ENCODE measurements around the gene KCNN3.

The KCNN3 gene

GRCh38 chr1:154846565-154847442 is 23.3 kb downstream of the KCNN3 start:
- no peak for TF ChIP-seq FOXP2 (optimal IDR thresholded peaks at IDR 0.05; ENCODE audit: borderline replicate concordance, extremely low read depth, extremely low read length, insufficient read depth)
- no peak for TF ChIP-seq POLR2AphosphoS5 (IDR thresholded peaks at IDR 0.05; ENCODE audit: low read depth, low read length)

DNA sequence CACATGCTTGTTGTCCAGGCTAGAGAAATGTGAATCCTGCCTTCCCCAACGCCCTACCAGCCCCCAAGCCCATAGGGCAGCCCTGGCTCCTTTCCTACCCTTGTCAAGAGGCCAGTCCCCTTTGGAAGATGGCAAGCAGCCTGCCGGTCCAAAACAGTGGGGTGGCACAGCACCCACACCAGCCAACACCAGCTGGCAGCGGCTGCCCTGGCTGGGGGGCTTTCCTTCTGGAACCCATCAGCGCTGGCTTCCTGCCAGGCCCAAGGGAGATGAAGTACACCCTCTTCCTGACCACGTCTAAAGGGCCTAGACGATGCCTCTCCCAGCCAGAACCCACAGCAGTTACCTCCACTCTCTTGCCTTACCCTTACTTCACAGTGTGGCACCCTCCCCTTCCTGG is 24.2 kb downstream of the KCNN3 start:
- TF ChIP-seq TAF1 (IDR thresholded peaks at IDR 0.05; ENCODE audit: borderline replicate concordance, insufficient read depth, low read length) (no peak), POLR2AphosphoS5 (IDR thresholded peaks at IDR 0.05; ENCODE audit: low read depth, low read length) (no peak), SIN3A (IDR thresholded peaks at IDR 0.05; ENCODE audit: borderline replicate concordance, insufficient read depth, low read length) (no peak), FOXP2 (optimal IDR thresholded peaks at IDR 0.05; ENCODE audit: borderline replicate concordance, extremely low read depth, extremely low read length, insufficient read depth) (no peak)
- TF ChIP-seq, protein P1, sequence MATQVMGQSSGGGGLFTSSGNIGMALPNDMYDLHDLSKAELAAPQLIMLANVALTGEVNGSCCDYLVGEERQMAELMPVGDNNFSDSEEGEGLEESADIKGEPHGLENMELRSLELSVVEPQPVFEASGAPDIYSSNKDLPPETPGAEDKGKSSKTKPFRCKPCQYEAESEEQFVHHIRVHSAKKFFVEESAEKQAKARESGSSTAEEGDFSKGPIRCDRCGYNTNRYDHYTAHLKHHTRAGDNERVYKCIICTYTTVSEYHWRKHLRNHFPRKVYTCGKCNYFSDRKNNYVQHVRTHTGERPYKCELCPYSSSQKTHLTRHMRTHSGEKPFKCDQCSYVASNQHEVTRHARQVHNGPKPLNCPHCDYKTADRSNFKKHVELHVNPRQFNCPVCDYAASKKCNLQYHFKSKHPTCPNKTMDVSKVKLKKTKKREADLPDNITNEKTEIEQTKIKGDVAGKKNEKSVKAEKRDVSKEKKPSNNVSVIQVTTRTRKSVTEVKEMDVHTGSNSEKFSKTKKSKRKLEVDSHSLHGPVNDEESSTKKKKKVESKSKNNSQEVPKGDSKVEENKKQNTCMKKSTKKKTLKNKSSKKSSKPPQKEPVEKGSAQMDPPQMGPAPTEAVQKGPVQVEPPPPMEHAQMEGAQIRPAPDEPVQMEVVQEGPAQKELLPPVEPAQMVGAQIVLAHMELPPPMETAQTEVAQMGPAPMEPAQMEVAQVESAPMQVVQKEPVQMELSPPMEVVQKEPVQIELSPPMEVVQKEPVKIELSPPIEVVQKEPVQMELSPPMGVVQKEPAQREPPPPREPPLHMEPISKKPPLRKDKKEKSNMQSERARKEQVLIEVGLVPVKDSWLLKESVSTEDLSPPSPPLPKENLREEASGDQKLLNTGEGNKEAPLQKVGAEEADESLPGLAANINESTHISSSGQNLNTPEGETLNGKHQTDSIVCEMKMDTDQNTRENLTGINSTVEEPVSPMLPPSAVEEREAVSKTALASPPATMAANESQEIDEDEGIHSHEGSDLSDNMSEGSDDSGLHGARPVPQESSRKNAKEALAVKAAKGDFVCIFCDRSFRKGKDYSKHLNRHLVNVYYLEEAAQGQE (IDR thresholded peaks at IDR 0.05; ENCODE audit: insufficient read depth in 1 of 2, low read depth in 2 of 2, low read length in 2 of 2), result no peak

- TF ChIP-seq TAF1 (IDR thresholded peaks at IDR 0.05; ENCODE audit: borderline replicate concordance, insufficient read depth, low read length), result no peak
- TF ChIP-seq, protein P1 (IDR thresholded peaks at IDR 0.05; ENCODE audit: insufficient read depth in 1 of 2, low read depth in 2 of 2, low read length in 2 of 2), result no peak
- TF ChIP-seq FOXP2 (optimal IDR thresholded peaks at IDR 0.05; ENCODE audit: borderline replicate concordance, extremely low read depth, extremely low read length, insufficient read depth), result no peak
- no peak for TF ChIP-seq POLR2AphosphoS5 (IDR thresholded peaks at IDR 0.05; ENCODE audit: low read depth, low read length)
- no peak for TF ChIP-seq SIN3A (IDR thresholded peaks at IDR 0.05; ENCODE audit: borderline replicate concordance, insufficient read depth, low read length)
These were observed 24.9 kb downstream of the KCNN3 start for GRCh38 chr1:154845174-154845573.

GRCh38 chr1:154844297-154844681 is 25.8 kb downstream of the KCNN3 start:
- TF ChIP-seq POLR2AphosphoS5 (IDR thresholded peaks at IDR 0.05; ENCODE audit: low read depth, low read length) (no peak), SIN3A (IDR thresholded peaks at IDR 0.05; ENCODE audit: borderline replicate concordance, insufficient read depth, low read length) (no peak), FOXP2 (optimal IDR thresholded peaks at IDR 0.05; ENCODE audit: borderline replicate concordance, extremely low read depth, extremely low read length, insufficient read depth) (no peak), TAF1 (IDR thresholded peaks at IDR 0.05; ENCODE audit: borderline replicate concordance, insufficient read depth, low read length) (no peak)
- TF ChIP-seq, protein P1 (IDR thresholded peaks at IDR 0.05; ENCODE audit: insufficient read depth in 1 of 2, low read depth in 2 of 2, low read length in 2 of 2), result no peak

- TF ChIP-seq TAF1 (IDR thresholded peaks at IDR 0.05; ENCODE audit: borderline replicate concordance, insufficient read depth, low read length) (no peak), SIN3A (IDR thresholded peaks at IDR 0.05; ENCODE audit: borderline replicate concordance, insufficient read depth, low read length) (no peak), POLR2AphosphoS5 (IDR thresholded peaks at IDR 0.05; ENCODE audit: low read depth, low read length) (no peak), FOXP2 (optimal IDR thresholded peaks at IDR 0.05; ENCODE audit: borderline replicate concordance, extremely low read depth, extremely low read length, insufficient read depth) (no peak)
- TF ChIP-seq, protein P1 (IDR thresholded peaks at IDR 0.05; ENCODE audit: insufficient read depth in 1 of 2, low read depth in 2 of 2, low read length in 2 of 2), result no peak
These were observed 26.3 kb downstream of the KCNN3 start for GRCh38 chr1:154843636-154844296.

Measured in PFSK-1 (cell line).